Mammary epithelial cell (primary cell): ENCODE measurements around the gene SH3GL1.

Experiments
- CTCF ChIP-seq, 2 donors: IDR thresholded peaks in 1 of 2; conservative IDR thresholded peaks in 1 of 2; 2 replicates each; pipeline ENCODE4 v1.5.1; 2011 to 2012; ENCODE audit warnings: inconsistent platforms in 2 of 2, low read length in 2 of 2, mild to moderate bottlenecking in 2 of 2, control low read depth in 1 of 2, low read depth in 1 of 2; ENCODE audit not compliant: insufficient read depth in 1 of 2; ENCODE audit errors: extremely low read depth in 1 of 2
- EZH2 ChIP-seq: IDR thresholded peaks from 2 replicates; pipeline ENCODE4 v1.6.1; 2012; ENCODE audit warnings: low read length, inconsistent platforms, borderline replicate concordance

- TF ChIP-seq EZH2 (no peak), CTCF (conservative IDR thresholded peaks at IDR 0.05 in 1 of 2, IDR thresholded peaks at IDR 0.05 in 1 of 2; ENCODE audit: extremely low read depth in 1 of 2, insufficient read depth in 1 of 2, low read depth in 1 of 2, low read length in 2 of 2) (no peak)
These were observed 29.4 kb upstream of the SH3GL1 start for GRCh38 chr19:4429771-4430171.
